NCI-H1417 (cell line): Measurements from ENCODE around the gene GPR107.

Source experiments
- DNase-seq, 3 experiments: peaks; one replicate each; lab custom pipeline; 2025; lab: John Stamatoyannopoulos, UW

Gene GPR107

GRCh38 chr9:130110166-130110565 lies 56.5 kb downstream of the GPR107 start:
- peak in 2 of 3 experiments; percentile 32 to 35 for DNase-seq

GRCh38 chr9:130110596-130111021 lies 56.9 kb downstream of the GPR107 start:
- no peak for DNase-seq

GRCh38 chr9:130111786-130112537 lies 58.3 kb downstream of the GPR107 start:
- DNase-seq = peak; percentile 49 to 83 (median 78)

- DNase-seq = no peak
Observed at GRCh38 chr9:130112538-130113151, 58.9 kb downstream of the GPR107 start.

GRCh38 chr9:130114741-130115140 lies 61.0 kb downstream of the GPR107 start:
- DNase-seq = no peak

- no peak for DNase-seq
Observed at GRCh38 chr9:130116346-130116745, 62.6 kb downstream of the GPR107 start.

- no peak for DNase-seq
Observed at GRCh38 chr9:130117376-130117775, 63.7 kb downstream of the GPR107 start.

- no peak for DNase-seq
Observed at GRCh38 chr9:130117816-130118632, 64.3 kb downstream of the GPR107 start.

- peak; percentile 73 to 98 (median 85) for DNase-seq
Observed at GRCh38 chr9:130118841-130119518, 65.3 kb downstream of the GPR107 start.

GRCh38 chr9:130119519-130120298 lies 66.0 kb downstream of the GPR107 start:
- DNase-seq = no peak

- no peak for DNase-seq
Observed at GRCh38 chr9:130120299-130120587, 66.5 kb downstream of the GPR107 start.

- DNase-seq = no peak
Observed at GRCh38 chr9:130120832-130121231, 67.1 kb downstream of the GPR107 start.

- DNase-seq = peak; percentile 6 to 71 (median 39)
Observed at GRCh38 chr9:130122456-130122855, 68.8 kb downstream of the GPR107 start.

- peak in 1 of 3 experiments; percentile 38 for DNase-seq
Observed at GRCh38 chr9:130124085-130124860, 70.6 kb downstream of the GPR107 start.

GRCh38 chr9:130126721-130127433 lies 73.2 kb downstream of the GPR107 start:
- DNase-seq = peak in 1 of 3 experiments; percentile 4

- DNase-seq = no peak
Observed at GRCh38 chr9:130128251-130128650, 74.5 kb downstream of the GPR107 start.

- DNase-seq = no peak
Observed at GRCh38 chr9:130128733-130129431, 75.2 kb downstream of the GPR107 start.

- no peak for DNase-seq
Observed at GRCh38 chr9:130129432-130130061, 75.8 kb downstream of the GPR107 start.

GRCh38 chr9:130132746-130133145 lies 79.0 kb downstream of the GPR107 start:
- no peak for DNase-seq
